Measurements from ENCODE around the gene KANTR. TPM values are rescaled to one million over a fixed set of nuclear protein-coding genes. Genes with fewer than 3 reads are reported as not detected.
"Not testable (repeated sequence)": the region's sequence is repeated elsewhere in the genome, so short reads cannot be mapped to it uniquely, and the experiment has no call there.

The KANTR gene
- total RNA-seq, 1 experiment from 2014 or later, result 7.7 TPM

DNA sequence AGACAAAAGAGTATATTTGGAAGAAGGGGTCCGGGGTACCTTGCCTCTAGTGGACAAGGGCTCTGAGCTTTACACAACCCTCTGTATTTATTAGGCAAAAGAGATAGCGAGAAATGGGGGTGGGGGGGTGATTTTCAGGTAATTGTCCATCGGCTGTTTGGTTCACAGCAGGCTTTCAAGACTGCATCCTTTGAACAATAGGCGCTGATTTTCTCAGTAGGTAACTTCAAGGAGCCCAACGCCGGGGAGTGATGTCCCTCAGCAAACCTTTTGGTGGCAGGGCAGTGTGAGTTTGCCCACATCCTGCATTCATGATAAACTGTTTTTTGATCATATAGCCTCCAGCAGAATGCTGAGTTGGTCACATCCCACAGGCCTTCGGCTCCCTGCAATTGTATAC, 69.5 kb downstream of the KANTR start:
- Histone ChIP-seq H2AK5ac (ENCODE audit: insufficient read length, low read length) (no peak overlapping the region), H3K79me1 (ENCODE audit: insufficient read depth, low read depth, low read length, poor library complexity, severe bottlenecking) (no peaks in the 10 kb centered on the region), H3K4ac (ENCODE audit: low read depth, low read length) (no peak overlapping the region), H4K20me1 (ENCODE audit: control insufficient read depth, insufficient read depth, insufficient read length) (no peaks in the 10 kb centered on the region), H3K18ac (ENCODE audit: insufficient read length, low read depth, low read length) (no peak overlapping the region), H2BK120ac (ENCODE audit: low read depth, low read length, poor library complexity, severe bottlenecking) (no peak overlapping the region), H3K14ac (ENCODE audit: insufficient read depth, low read length) (no peak overlapping the region), H2AFZ (ENCODE audit: low read length) (no peak overlapping the region), H3K9me3 (ENCODE audit: control insufficient read depth, low read depth, low read length) (peaks cover 19% of the 10 kb centered on the region), H2BK20ac (ENCODE audit: low read depth, low read length, poor library complexity, severe bottlenecking) (no peak overlapping the region), H3K4me2 (ENCODE audit: insufficient read depth, insufficient read length, low read length) (no peak overlapping the region), H3T11ph (ENCODE audit: low read length) (no peak overlapping the region), H3K23me2 (ENCODE audit: insufficient read length, low read depth, low read length, poor library complexity, severe bottlenecking) (no peaks in the 10 kb centered on the region), H4K8ac (replicated peaks; ENCODE audit: insufficient read length, low read depth, low read length) (no peak overlapping the region), H4K91ac (ENCODE audit: insufficient read length, low read depth, low read length) (no peak overlapping the region), H3K9ac (ENCODE audit: extremely low read depth, insufficient read length, low read length) (no peak overlapping the region), H3K23ac (ENCODE audit: insufficient read length, low read depth, low read length) (no peak overlapping the region), H3K79me2 (ENCODE audit: insufficient read depth, low read length) (0 out of 2 replicates have a peak, but pooled peaks cover 2% of the 10 kb centered on the region), H3K27ac (ENCODE audit: insufficient read length, low read depth, low read length) (no peak overlapping the region), H4K5ac (ENCODE audit: insufficient read length, low read depth, low read length) (no peak overlapping the region), H2BK5ac (ENCODE audit: insufficient read length, low read length) (no peak overlapping the region), H3K4me1 (ENCODE audit: insufficient read depth, low read length) (no peaks in the 10 kb centered on the region), H2BK12ac (ENCODE audit: insufficient read length, low read depth, low read length) (no peak overlapping the region), H2BK15ac (ENCODE audit: low read depth, low read length) (no peak overlapping the region), H3K56ac (ENCODE audit: insufficient read length, low read depth, low read length) (no peak overlapping the region), H3K27me3 (ENCODE audit: insufficient read depth, low read length) (no peaks in the 10 kb centered on the region)
- peaks cover 5 to 16% of the 10 kb centered on the region in 2 experiments; a peak in 3 of 4 replicates for H3K4me1 Mint-ChIP-seq
- TF ChIP-seq, protein P1, sequence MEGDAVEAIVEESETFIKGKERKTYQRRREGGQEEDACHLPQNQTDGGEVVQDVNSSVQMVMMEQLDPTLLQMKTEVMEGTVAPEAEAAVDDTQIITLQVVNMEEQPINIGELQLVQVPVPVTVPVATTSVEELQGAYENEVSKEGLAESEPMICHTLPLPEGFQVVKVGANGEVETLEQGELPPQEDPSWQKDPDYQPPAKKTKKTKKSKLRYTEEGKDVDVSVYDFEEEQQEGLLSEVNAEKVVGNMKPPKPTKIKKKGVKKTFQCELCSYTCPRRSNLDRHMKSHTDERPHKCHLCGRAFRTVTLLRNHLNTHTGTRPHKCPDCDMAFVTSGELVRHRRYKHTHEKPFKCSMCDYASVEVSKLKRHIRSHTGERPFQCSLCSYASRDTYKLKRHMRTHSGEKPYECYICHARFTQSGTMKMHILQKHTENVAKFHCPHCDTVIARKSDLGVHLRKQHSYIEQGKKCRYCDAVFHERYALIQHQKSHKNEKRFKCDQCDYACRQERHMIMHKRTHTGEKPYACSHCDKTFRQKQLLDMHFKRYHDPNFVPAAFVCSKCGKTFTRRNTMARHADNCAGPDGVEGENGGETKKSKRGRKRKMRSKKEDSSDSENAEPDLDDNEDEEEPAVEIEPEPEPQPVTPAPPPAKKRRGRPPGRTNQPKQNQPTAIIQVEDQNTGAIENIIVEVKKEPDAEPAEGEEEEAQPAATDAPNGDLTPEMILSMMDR (conservative IDR thresholded peaks at IDR 0.05), result no peak
- no CpG with 5 or more reads among the region's 7 CpGs for WGBS (ENCODE audit: extremely low coverage, insufficient read length, low lambda C conversion rate)
- no peak overlapping the region for H3K27ac Mint-ChIP-seq
- H3K36me3 Mint-ChIP-seq (ENCODE audit: insufficient read depth in 1 of 3, low read depth in 3 of 3), result peaks cover 2 to 4% (median 3%) of the 10 kb centered on the region in 3 experiments; a peak in 2 of 7 replicates
- no peak for DNase-seq
- H3K4me3 Mint-ChIP-seq, result no peak overlapping the region
- H3K9me3 Mint-ChIP-seq, result peaks cover 40 to 45% of the 10 kb centered on the region in 2 experiments
- no peaks in the 10 kb centered on the region for H3K27me3 Mint-ChIP-seq (ENCODE audit: low read depth)

DNA sequence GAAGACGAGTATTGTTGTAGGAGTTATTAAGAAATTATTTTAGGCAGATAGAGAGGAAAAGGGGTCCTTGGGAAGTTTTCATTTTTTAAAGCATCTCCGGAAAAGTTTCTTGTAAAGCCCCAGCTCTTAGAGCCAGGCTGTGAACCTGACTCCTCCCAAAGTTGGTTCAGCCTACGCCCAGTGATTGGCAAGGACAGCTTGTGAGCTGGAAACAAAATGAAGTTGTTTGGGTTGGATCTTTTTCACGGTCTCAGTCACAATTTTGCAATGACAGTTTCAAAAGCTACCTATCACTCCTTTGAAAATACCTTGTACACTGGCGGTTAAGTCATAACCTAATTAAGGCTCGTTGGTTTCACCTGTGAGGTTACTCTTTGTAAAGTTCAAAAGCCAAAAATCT, 70.6 kb downstream of the KANTR start:
- H3K79me2 ChIP-seq (ENCODE audit: insufficient read depth, low read length); H4K20me1 ChIP-seq (ENCODE audit: control insufficient read depth, insufficient read depth, insufficient read length); H3K9ac ChIP-seq (ENCODE audit: extremely low read depth, insufficient read length, low read length); H2BK120ac ChIP-seq (ENCODE audit: low read depth, low read length, poor library complexity, severe bottlenecking); H4K5ac ChIP-seq (ENCODE audit: insufficient read length, low read depth, low read length); H2BK20ac ChIP-seq (ENCODE audit: low read depth, low read length, poor library complexity, severe bottlenecking); DNase-seq; H3K56ac ChIP-seq (ENCODE audit: insufficient read length, low read depth, low read length); H3K27ac ChIP-seq (ENCODE audit: insufficient read length, low read depth, low read length); H2BK12ac ChIP-seq (ENCODE audit: insufficient read length, low read depth, low read length); H4K8ac ChIP-seq (replicated peaks; ENCODE audit: insufficient read length, low read depth, low read length); H2AK5ac ChIP-seq (ENCODE audit: insufficient read length, low read length); H3K4me2 ChIP-seq (ENCODE audit: insufficient read depth, insufficient read length, low read length); H3K4me1 ChIP-seq (ENCODE audit: insufficient read depth, low read length); H4K91ac ChIP-seq (ENCODE audit: insufficient read length, low read depth, low read length); H2BK15ac ChIP-seq (ENCODE audit: low read depth, low read length); H2AFZ ChIP-seq (ENCODE audit: low read length); H3K4me3 Mint-ChIP-seq; H3K27me3 Mint-ChIP-seq (ENCODE audit: low read depth); H3K79me1 ChIP-seq (ENCODE audit: insufficient read depth, low read depth, low read length, poor library complexity, severe bottlenecking); H3K14ac ChIP-seq (ENCODE audit: insufficient read depth, low read length); H3K36me3 Mint-ChIP-seq (ENCODE audit: insufficient read depth in 1 of 3, low read depth in 3 of 3); H3K18ac ChIP-seq (ENCODE audit: insufficient read length, low read depth, low read length); H2BK5ac ChIP-seq (ENCODE audit: insufficient read length, low read length); H3K27me3 ChIP-seq (ENCODE audit: insufficient read depth, low read length); H3K23me2 ChIP-seq (ENCODE audit: insufficient read length, low read depth, low read length, poor library complexity, severe bottlenecking); H3T11ph ChIP-seq (ENCODE audit: low read length); H3K4ac ChIP-seq (ENCODE audit: low read depth, low read length); H3K27ac Mint-ChIP-seq; H3K23ac ChIP-seq (ENCODE audit: insufficient read length, low read depth, low read length): not testable (repeated sequence)
- H3K9me3 ChIP-seq (ENCODE audit: control insufficient read depth, low read depth, low read length), result peaks cover 13% of the 10 kb centered on the region
- WGBS (ENCODE audit: extremely low coverage, insufficient read length, low lambda C conversion rate), result no CpG with 5 or more reads among the region's 6 CpGs
- Mint-ChIP-seq H3K4me1 (peaks cover 5 to 16% of the 10 kb centered on the region in 2 experiments; a peak in 3 of 4 replicates), H3K9me3 (peaks cover 39 to 44% of the 10 kb centered on the region in 2 experiments)

Measured in H9 (cell line).